ENCODE data around the gene NMUR1. TPM values are rescaled to one million over a fixed set of nuclear protein-coding genes. Genes with fewer than 3 reads are reported as not detected.
"Not testable (repeated sequence)": the region's sequence is repeated elsewhere in the genome, so short reads cannot be mapped to it uniquely, and the experiment has no call there.

The NMUR1 gene
- polyA plus RNA-seq (2013, experiment 1 of 2): 0.15 TPM
- 0.20 TPM for polyA plus RNA-seq (2013, experiment 2 of 2)

- no peaks in the 10 kb centered on the region for H3K79me1 ChIP-seq (ENCODE audit: low read length)
- H2BK5ac ChIP-seq (ENCODE audit: low read length): no peak within 1 kb of the TSS
- H3K27me3 ChIP-seq (ENCODE audit: insufficient read depth, low read length, poor library complexity): peaks cover 2% of the 10 kb centered on the region
- peak within 1 kb of the TSS; percentile 50 for H3K4me2 ChIP-seq (ENCODE audit: low read length)
- WGBS (ENCODE audit: extremely low coverage, insufficient coverage, low lambda C conversion rate): no CpG with 5 or more reads among the region's 85 CpGs
- no peak within 1 kb of the TSS for H3K23ac ChIP-seq (ENCODE audit: low read length)
- peak within 1 kb of the TSS; percentile 63 for H3K18ac ChIP-seq (ENCODE audit: low read length)
- H3K56ac ChIP-seq (ENCODE audit: low read length): peak within 1 kb of the TSS; percentile 77
- no peak within 1 kb of the TSS for H3K27ac ChIP-seq (ENCODE audit: low read depth, low read length)
- peak within 1 kb of the TSS; percentile 2 for H3K4ac ChIP-seq (ENCODE audit: low read depth, low read length)
- H2AK5ac ChIP-seq (ENCODE audit: low read length): no peak within 1 kb of the TSS
- H2BK120ac ChIP-seq (ENCODE audit: low read depth, low read length): no peak within 1 kb of the TSS
- H3K79me2 ChIP-seq (ENCODE audit: control insufficient read depth, insufficient read depth, low read length): no peaks in the 10 kb centered on the region
- peaks cover 3% of the 10 kb centered on the region for H3K4me1 ChIP-seq (ENCODE audit: control insufficient read depth, low read depth, low read length)
- no peak within 1 kb of the TSS for H4K8ac ChIP-seq (ENCODE audit: low read depth, low read length)
- no peaks in the 10 kb centered on the region for H3K36me3 ChIP-seq (ENCODE audit: control insufficient read depth, insufficient read depth, low read length)
- H3K4me3 ChIP-seq (ENCODE audit: low read length): no peak within 1 kb of the TSS
- peak within 1 kb of the TSS; percentile 52 for H3K9ac ChIP-seq (ENCODE audit: low read length)
- no peak within 1 kb of the TSS for H4K5ac ChIP-seq (ENCODE audit: low read length)
- peak; percentile 74 for DNase-seq
- no peak within 1 kb of the TSS for H2BK15ac ChIP-seq (replicated peaks; ENCODE audit: low read depth)
Measured at GRCh38 chr2:231530099-231531011, at the start of gene NMUR1. Gene NMUR1 (minus strand): TSS chr2:231530445. CDS start chr2:231530361, 84 bp downstream.

- no peak overlapping the region for H2BK5ac ChIP-seq (ENCODE audit: low read length)
- H3K27me3 ChIP-seq (ENCODE audit: insufficient read depth, low read length, poor library complexity): no peaks in the 10 kb centered on the region
- H3K18ac ChIP-seq (ENCODE audit: low read length): no peak overlapping the region
- H3K23ac ChIP-seq (ENCODE audit: low read length): no peak overlapping the region
- H3K4me3 ChIP-seq (ENCODE audit: low read length): no peak overlapping the region
- H3K9ac ChIP-seq (ENCODE audit: low read length): no peak overlapping the region
- 100% methylated on average over 1 of the region's 3 CpGs for WGBS (ENCODE audit: extremely low coverage, insufficient coverage, low lambda C conversion rate)
- H3K4me2 ChIP-seq (ENCODE audit: low read length): no peak overlapping the region
- peaks cover 7% of the 10 kb centered on the region for H3K4me1 ChIP-seq (ENCODE audit: control insufficient read depth, low read depth, low read length)
- no peak overlapping the region for H3K27ac ChIP-seq (ENCODE audit: low read depth, low read length)
- H3K36me3 ChIP-seq (ENCODE audit: control insufficient read depth, insufficient read depth, low read length): no peaks in the 10 kb centered on the region
- H2AK5ac ChIP-seq (ENCODE audit: low read length): peak overlapping the region; percentile 95
- H4K5ac ChIP-seq (ENCODE audit: low read length): no peak overlapping the region
- H2BK120ac ChIP-seq (ENCODE audit: low read depth, low read length): no peak overlapping the region
- H3K79me1 ChIP-seq (ENCODE audit: low read length): no peaks in the 10 kb centered on the region
- no peaks in the 10 kb centered on the region for H3K79me2 ChIP-seq (ENCODE audit: control insufficient read depth, insufficient read depth, low read length)
- H2BK15ac ChIP-seq (replicated peaks; ENCODE audit: low read depth): no peak overlapping the region
- no peak for DNase-seq
- H4K8ac ChIP-seq (ENCODE audit: low read depth, low read length): no peak overlapping the region
- no peak overlapping the region for H3K56ac ChIP-seq (ENCODE audit: low read length)
- no peak overlapping the region for H3K4ac ChIP-seq (ENCODE audit: low read depth, low read length)
Measured at GRCh38 chr2:231579560-231579959, 49.3 kb upstream of the NMUR1 start.

- not testable (repeated sequence) for H3K27ac ChIP-seq (ENCODE audit: low read depth, low read length); H3K4ac ChIP-seq (ENCODE audit: low read depth, low read length); H3K4me3 ChIP-seq (ENCODE audit: low read length); H4K5ac ChIP-seq (ENCODE audit: low read length); DNase-seq; H3K79me1 ChIP-seq (ENCODE audit: low read length); H3K79me2 ChIP-seq (ENCODE audit: control insufficient read depth, insufficient read depth, low read length); H3K18ac ChIP-seq (ENCODE audit: low read length); H3K56ac ChIP-seq (ENCODE audit: low read length); H3K27me3 ChIP-seq (ENCODE audit: insufficient read depth, low read length, poor library complexity); H3K9ac ChIP-seq (ENCODE audit: low read length); H2BK15ac ChIP-seq (replicated peaks; ENCODE audit: low read depth); H4K8ac ChIP-seq (ENCODE audit: low read depth, low read length); H3K36me3 ChIP-seq (ENCODE audit: control insufficient read depth, insufficient read depth, low read length); H3K4me2 ChIP-seq (ENCODE audit: low read length); H3K4me1 ChIP-seq (ENCODE audit: control insufficient read depth, low read depth, low read length); H2BK5ac ChIP-seq (ENCODE audit: low read length); H3K23ac ChIP-seq (ENCODE audit: low read length)
- peak overlapping the region; percentile 48 for H2AK5ac ChIP-seq (ENCODE audit: low read length)
- no CpG with 5 or more reads among the region's 2 CpGs for WGBS (ENCODE audit: extremely low coverage, insufficient coverage, low lambda C conversion rate)
- H2BK120ac ChIP-seq (ENCODE audit: low read depth, low read length): peak overlapping the region; percentile 18
Measured at GRCh38 chr2:231578655-231579054, 48.4 kb upstream of the NMUR1 start.

- no peak overlapping the region for H4K5ac ChIP-seq (ENCODE audit: low read length)
- H3K27ac ChIP-seq (ENCODE audit: low read depth, low read length): peak overlapping the region; percentile 94
- no peak overlapping the region for H3K4me3 ChIP-seq (ENCODE audit: low read length)
- no peaks in the 10 kb centered on the region for H3K27me3 ChIP-seq (ENCODE audit: insufficient read depth, low read length, poor library complexity)
- peak overlapping the region; percentile 89 for H2BK120ac ChIP-seq (ENCODE audit: low read depth, low read length)
- no peak overlapping the region for H2BK15ac ChIP-seq (replicated peaks; ENCODE audit: low read depth)
- peak overlapping the region; percentile 89 for H3K56ac ChIP-seq (ENCODE audit: low read length)
- peak overlapping the region; percentile 55 for H3K18ac ChIP-seq (ENCODE audit: low read length)
- peak overlapping the region; percentile 95 for H2BK5ac ChIP-seq (ENCODE audit: low read length)
- H3K4me2 ChIP-seq (ENCODE audit: low read length): no peak overlapping the region
- H3K36me3 ChIP-seq (ENCODE audit: control insufficient read depth, insufficient read depth, low read length): no peaks in the 10 kb centered on the region
- DNase-seq: no peak
- no CpG with 5 or more reads among the region's 4 CpGs for WGBS (ENCODE audit: extremely low coverage, insufficient coverage, low lambda C conversion rate)
- H3K4ac ChIP-seq (ENCODE audit: low read depth, low read length): peak overlapping the region; percentile 19
- H3K4me1 ChIP-seq (ENCODE audit: control insufficient read depth, low read depth, low read length): peaks cover 13% of the 10 kb centered on the region
- H3K79me2 ChIP-seq (ENCODE audit: control insufficient read depth, insufficient read depth, low read length): no peaks in the 10 kb centered on the region
- H3K79me1 ChIP-seq (ENCODE audit: low read length): no peaks in the 10 kb centered on the region
- peak overlapping the region; percentile 54 for H3K9ac ChIP-seq (ENCODE audit: low read length)
- H2AK5ac ChIP-seq (ENCODE audit: low read length): peak overlapping the region; percentile 76
- peak overlapping the region; percentile 29 for H3K23ac ChIP-seq (ENCODE audit: low read length)
- no peak overlapping the region for H4K8ac ChIP-seq (ENCODE audit: low read depth, low read length)
Measured at GRCh38 chr2:231576465-231576864, 46.2 kb upstream of the NMUR1 start.

- Histone ChIP-seq H3K79me2 (ENCODE audit: control insufficient read depth, insufficient read depth, low read length) (no peaks in the 10 kb centered on the region), H2BK15ac (replicated peaks; ENCODE audit: low read depth) (no peak overlapping the region), H3K4ac (ENCODE audit: low read depth, low read length) (peak overlapping the region; percentile 19), H3K9ac (ENCODE audit: low read length) (no peak overlapping the region), H3K4me3 (ENCODE audit: low read length) (no peak overlapping the region), H3K18ac (ENCODE audit: low read length) (peak overlapping the region; percentile 55), H2AK5ac (ENCODE audit: low read length) (peak overlapping the region; percentile 82), H3K4me1 (ENCODE audit: control insufficient read depth, low read depth, low read length) (peaks cover 13% of the 10 kb centered on the region), H3K56ac (ENCODE audit: low read length) (peak overlapping the region; percentile 89), H3K23ac (ENCODE audit: low read length) (no peak overlapping the region), H2BK5ac (ENCODE audit: low read length) (peak overlapping the region; percentile 95), H2BK120ac (ENCODE audit: low read depth, low read length) (peak overlapping the region; percentile 89), H3K79me1 (ENCODE audit: low read length) (no peaks in the 10 kb centered on the region), H3K36me3 (ENCODE audit: control insufficient read depth, insufficient read depth, low read length) (no peaks in the 10 kb centered on the region), H3K27ac (ENCODE audit: low read depth, low read length) (peak overlapping the region; percentile 94), H3K4me2 (ENCODE audit: low read length) (no peak overlapping the region), H3K27me3 (ENCODE audit: insufficient read depth, low read length, poor library complexity) (no peaks in the 10 kb centered on the region), H4K8ac (ENCODE audit: low read depth, low read length) (no peak overlapping the region), H4K5ac (ENCODE audit: low read length) (no peak overlapping the region)
- no CpG with 5 or more reads among the region's 10 CpGs for WGBS (ENCODE audit: extremely low coverage, insufficient coverage, low lambda C conversion rate)
- no peak for DNase-seq
Measured at GRCh38 chr2:231575612-231576256, 45.5 kb upstream of the NMUR1 start.
